Endothelial cell of umbilical vein (primary cell): ENCODE results near the gene LSM7.

Source experiments
- EZH2 ChIP-seq: IDR thresholded peaks from 2 replicates; pipeline ENCODE4 v1.6.1; 2012; ENCODE audit warnings: borderline replicate concordance, low read depth, mild to moderate bottlenecking, moderate library complexity, low read length, inconsistent platforms; ENCODE audit not compliant: severe bottlenecking
- MYC ChIP-seq: IDR thresholded peaks from one replicate; pipeline ENCODE4 v1.6.1; 2011; ENCODE audit warnings: mild to moderate bottlenecking, low read depth, low read length
- POLR2A ChIP-seq: IDR thresholded peaks from 2 replicates; pipeline ENCODE4 v1.6.1; 2012; ENCODE audit warnings: low read depth, mild to moderate bottlenecking, control low read depth, low read length
- POLR2AphosphoS5 ChIP-seq: IDR thresholded peaks from 2 replicates; pipeline ENCODE4 v1.6.1; 2012; ENCODE audit warnings: low read depth, mild to moderate bottlenecking, control low read depth, low read length, moderate library complexity; ENCODE audit not compliant: insufficient read depth
- TF ChIP-seq, protein P1 (sequence below), 2 donors: IDR thresholded peaks; 1 replicate in 1 of 2; 2 replicates in 1 of 2; pipeline ENCODE4 v1.5.1; 2011; ENCODE audit warnings: low read length in 2 of 2, mild to moderate bottlenecking in 2 of 2, moderate library complexity in 2 of 2, control low read depth in 1 of 2, inconsistent platforms in 1 of 2, low read depth in 1 of 2; ENCODE audit not compliant: insufficient read depth in 1 of 2; ENCODE audit errors: extremely low read depth in 1 of 2
- TF ChIP-seq, protein P2 (sequence below): IDR thresholded peaks from 2 replicates; pipeline ENCODE4 v1.6.1; 2011; ENCODE audit not compliant: insufficient read depth, insufficient read length

DNA sequence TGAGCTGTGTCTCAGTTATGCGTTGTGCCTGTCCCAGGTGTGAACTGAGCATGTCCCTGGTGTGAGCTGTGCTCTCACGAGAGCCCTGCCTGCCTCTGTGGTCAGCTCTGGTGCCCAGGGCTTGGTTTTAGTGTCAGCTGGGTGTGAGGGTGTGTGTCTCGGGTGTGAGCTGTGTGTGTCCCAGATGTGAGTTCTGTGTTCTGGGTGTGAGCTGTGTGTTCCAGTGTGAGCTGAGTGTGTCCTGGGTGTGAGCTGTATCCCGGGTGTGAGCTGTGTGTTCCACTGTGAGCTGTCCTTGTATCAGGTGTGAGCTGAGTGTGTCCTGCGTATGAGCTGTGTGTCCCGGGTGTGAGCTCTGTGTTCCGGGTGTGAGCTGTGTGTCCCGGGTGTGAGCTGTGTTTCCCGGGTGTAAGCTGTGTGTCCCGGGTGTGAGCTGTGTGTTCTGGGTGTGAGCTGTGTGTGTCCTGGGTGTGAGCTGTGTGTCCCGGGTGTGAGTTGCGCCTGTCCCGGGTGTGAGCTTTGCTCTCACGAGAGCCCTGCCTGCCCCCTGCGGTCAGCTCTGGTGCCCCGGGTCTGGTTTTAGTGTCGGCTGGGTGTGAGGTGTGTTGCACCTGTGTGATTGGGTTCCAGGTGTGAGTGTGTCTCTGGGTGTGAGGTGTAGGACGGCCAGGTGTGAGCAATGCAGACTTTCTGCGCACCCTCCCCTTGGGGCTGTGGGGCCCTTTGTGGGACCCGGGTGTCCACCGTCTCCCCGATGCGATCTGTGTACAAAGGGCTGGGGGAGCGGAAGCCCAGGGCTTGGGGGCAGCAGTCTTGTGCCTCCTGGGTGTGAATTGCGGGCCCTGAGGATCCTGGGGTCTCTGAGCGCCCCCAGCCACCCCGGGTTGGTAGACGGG is 39.3 kb downstream of the LSM7 start:
- TF ChIP-seq, protein P1, sequence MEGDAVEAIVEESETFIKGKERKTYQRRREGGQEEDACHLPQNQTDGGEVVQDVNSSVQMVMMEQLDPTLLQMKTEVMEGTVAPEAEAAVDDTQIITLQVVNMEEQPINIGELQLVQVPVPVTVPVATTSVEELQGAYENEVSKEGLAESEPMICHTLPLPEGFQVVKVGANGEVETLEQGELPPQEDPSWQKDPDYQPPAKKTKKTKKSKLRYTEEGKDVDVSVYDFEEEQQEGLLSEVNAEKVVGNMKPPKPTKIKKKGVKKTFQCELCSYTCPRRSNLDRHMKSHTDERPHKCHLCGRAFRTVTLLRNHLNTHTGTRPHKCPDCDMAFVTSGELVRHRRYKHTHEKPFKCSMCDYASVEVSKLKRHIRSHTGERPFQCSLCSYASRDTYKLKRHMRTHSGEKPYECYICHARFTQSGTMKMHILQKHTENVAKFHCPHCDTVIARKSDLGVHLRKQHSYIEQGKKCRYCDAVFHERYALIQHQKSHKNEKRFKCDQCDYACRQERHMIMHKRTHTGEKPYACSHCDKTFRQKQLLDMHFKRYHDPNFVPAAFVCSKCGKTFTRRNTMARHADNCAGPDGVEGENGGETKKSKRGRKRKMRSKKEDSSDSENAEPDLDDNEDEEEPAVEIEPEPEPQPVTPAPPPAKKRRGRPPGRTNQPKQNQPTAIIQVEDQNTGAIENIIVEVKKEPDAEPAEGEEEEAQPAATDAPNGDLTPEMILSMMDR (IDR thresholded peaks at IDR 0.05; ENCODE audit: extremely low read depth in 1 of 2, insufficient read depth in 1 of 2, low read depth in 1 of 2, low read length in 2 of 2), result no peak
- TF ChIP-seq EZH2 (no peak), POLR2AphosphoS5 (no peak), POLR2A (no peak), MYC (no peak)
- TF ChIP-seq, protein P2, sequence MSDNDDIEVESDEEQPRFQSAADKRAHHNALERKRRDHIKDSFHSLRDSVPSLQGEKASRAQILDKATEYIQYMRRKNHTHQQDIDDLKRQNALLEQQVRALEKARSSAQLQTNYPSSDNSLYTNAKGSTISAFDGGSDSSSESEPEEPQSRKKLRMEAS, result no peak
